PC-3 (cell line): ENCODE measurements around the gene ZFP92. TPM values are rescaled to one million over a fixed set of nuclear protein-coding genes. Genes with fewer than 3 reads are reported as not detected.

Experiments used
- ATAC-seq: fragments of 200-7000 bp; cut with Tn5 transposase; 2 replicates; pipeline ENCODE4 v1.9.1; 2020; ENCODE audit warnings: mild to moderate bottlenecking, moderate library complexity
- BruUV-seq: library from RNA; stranded (reverse); fragments of 400-500 nt; replicated peaks from 2 replicates; lab custom pipeline; 2021; lab: Mats Ljungman, UMichigan
- CTCF ChIA-PET: fragments of 300-600 bp; sonication (Branson Sonifier 250); formaldehyde crosslinking; loops from one replicate; lab custom pipeline; 2022; ENCODE audit warnings: antibody characterized with exemption; lab: Charles Lee
- POLR2A ChIA-PET: fragments of 300-600 bp; sonication (Branson Sonifier 250); formaldehyde crosslinking; loops from one replicate; lab custom pipeline; 2022; ENCODE audit warnings: antibody characterized with exemption; ENCODE audit not compliant: unreplicated experiment; lab: Charles Lee
- DNase-seq: peaks from one replicate; pipeline ENCODE4 v3.0.0-alpha.2; 2015
- H2AFZ ChIP-seq: fragments of 300-600 bp; sonication (generic); 2 replicates; pipeline ENCODE4 v1.6.0; 2016; ENCODE audit warnings: antibody characterized with exemption, low read length
- H3F3A ChIP-seq: fragments of 300-600 bp; sonication (generic); one replicate; pipeline ENCODE4 v1.6.0; 2017; ENCODE audit warnings: antibody characterized with exemption, low read length, control low read depth, mild to moderate bottlenecking; ENCODE audit not compliant: unreplicated experiment
- H3K27ac ChIP-seq: fragments of 300-600 bp; sonication (generic); 2 replicates; pipeline ENCODE4 v1.5.1; 2016; ENCODE audit warnings: mild to moderate bottlenecking, low read length
- H3K27me3 ChIP-seq: fragments of 300-600 bp; sonication (generic); 2 replicates; pipeline ENCODE4 v1.6.1; 2016; ENCODE audit warnings: low read length, mixed read lengths
- H3K36me3 ChIP-seq: fragments of 300-600 bp; sonication (generic); 2 replicates; pipeline ENCODE4 v1.6.1; 2016; ENCODE audit warnings: low read depth, mixed run types, low read length, mixed read lengths
- H3K4me1 ChIP-seq: fragments of 300-600 bp; sonication (generic); 2 replicates; pipeline ENCODE4 v1.5.1; 2016; ENCODE audit warnings: low read length; ENCODE audit not compliant: insufficient read depth
- H3K4me2 ChIP-seq: fragments of 300-600 bp; sonication (generic); 2 replicates; pipeline ENCODE4 v1.6.0; 2016; ENCODE audit warnings: low read length
- H3K4me3 ChIP-seq: fragments of 300-600 bp; sonication (generic); 2 replicates; pipeline ENCODE4 v1.5.1; 2016; ENCODE audit warnings: mild to moderate bottlenecking, low read length, mixed read lengths
- H3K79me2 ChIP-seq: fragments of 300-600 bp; sonication (generic); 2 replicates; pipeline ENCODE4 v1.6.1; 2017; ENCODE audit warnings: low read length, mixed read lengths
- H3K9ac ChIP-seq: fragments of 300-600 bp; sonication (generic); 2 replicates; pipeline ENCODE4 v1.6.0; 2016; ENCODE audit warnings: mild to moderate bottlenecking, low read length
- H3K9me2 ChIP-seq: fragments of 300-600 bp; sonication (generic); replicated peaks from 2 replicates; pipeline ENCODE4 v1.6.1; 2016; ENCODE audit warnings: mixed run types, low read length, mixed read lengths
- H3K9me3 ChIP-seq: fragments of 300-600 bp; sonication (generic); 2 replicates; pipeline ENCODE4 v1.6.1; 2016; ENCODE audit warnings: low read length, mixed read lengths
- H4K20me1 ChIP-seq: fragments of 300-600 bp; sonication (generic); 2 replicates; pipeline ENCODE4 v1.6.1; 2016; ENCODE audit warnings: low read length, mixed read lengths
- CTCF ChIP-seq: fragments of 300-600 bp; sonication (generic); conservative IDR thresholded peaks from 2 replicates; pipeline ENCODE4 v1.5.1; 2017; ENCODE audit warnings: antibody characterized with exemption, low read depth, mild to moderate bottlenecking, low read length
- EZH2 ChIP-seq: fragments of 300-600 bp; sonication (generic); IDR thresholded peaks from one replicate; pipeline ENCODE4 v1.6.1; 2017; ENCODE audit warnings: antibody characterized with exemption, mild to moderate bottlenecking, low read length; ENCODE audit not compliant: unreplicated experiment
- EZH2phosphoT487 ChIP-seq: fragments of 300-600 bp; sonication (generic); IDR thresholded peaks from 2 replicates; pipeline ENCODE4 v1.6.1; 2018; ENCODE audit warnings: mild to moderate bottlenecking, antibody characterized with exemption, low read length, borderline replicate concordance
- intact Hi-C: fragments of 100-400 bp; cut with micrococcal nuclease; formaldehyde crosslinking; loops from 2 replicates; pipeline ENCODE4 v1.9.0; 2023
- total RNA-seq: library from RNA; depleted of rRNA; stranded (reverse); fragments of >200 nt; gene quantifications from 2 replicates; pipeline ENCODE4 v1.2.3, GENCODE V29; 2014

The ZFP92 gene
- total RNA-seq, 1 experiment from 2014 or later, result not detected

- ChIA-PET POLR2A (no interaction called here), CTCF (no interaction called here)
- DNase-seq, result no peak
- no TSS peak for BruUV-seq
- TF ChIP-seq EZH2phosphoT487, result no peak
- no peak for TF ChIP-seq CTCF
- TF ChIP-seq EZH2, result no peak
- no peaks in the 10 kb centered on the region for H3F3A ChIP-seq
- H3K4me1 ChIP-seq, result peaks cover 6% of the 10 kb centered on the region; the same call in 1 of the 2 replicates
- no peak overlapping the region for H2AFZ ChIP-seq
- no peak overlapping the region for H3K27ac ChIP-seq
- no peak for ATAC-seq
- H4K20me1 ChIP-seq, result no peaks in the 10 kb centered on the region
- no peaks in the 10 kb centered on the region for H3K27me3 ChIP-seq
- H3K4me2 ChIP-seq, result no peak overlapping the region
- no peaks in the 10 kb centered on the region for H3K9me2 ChIP-seq
- no peak overlapping the region for H3K4me3 ChIP-seq
- no peaks in the 10 kb centered on the region for H3K36me3 ChIP-seq
- no peaks in the 10 kb centered on the region for H3K9me3 ChIP-seq
- no peaks in the 10 kb centered on the region for H3K79me2 ChIP-seq
- no peak overlapping the region for H3K9ac ChIP-seq
- intact Hi-C loops, result no loop called here
Measured at GRCh38 chrX:153446636-153446936, 35.3 kb downstream of the ZFP92 start.

GRCh38 chrX:153446950-153447580, 35.8 kb downstream of the ZFP92 start:
- Histone ChIP-seq H3K4me1 (peaks cover 6% of the 10 kb centered on the region; the same call in 1 of the 2 replicates), H3K9me3 (no peaks in the 10 kb centered on the region), H3K4me2 (no peak overlapping the region), H3K27ac (no peak overlapping the region), H3K36me3 (no peaks in the 10 kb centered on the region), H2AFZ (no peak overlapping the region), H3K9ac (no peak overlapping the region), H3K4me3 (no peak overlapping the region), H3K79me2 (no peaks in the 10 kb centered on the region), H3K9me2 (no peaks in the 10 kb centered on the region), H3F3A (no peaks in the 10 kb centered on the region), H4K20me1 (no peaks in the 10 kb centered on the region), H3K27me3 (no peaks in the 10 kb centered on the region)
- POLR2A ChIA-PET, result no interaction called here
- DNase-seq, result no peak
- ATAC-seq, result no peak
- intact Hi-C loops, result no loop called here
- TF ChIP-seq EZH2, result no peak
- TF ChIP-seq CTCF, result no peak
- no peak for TF ChIP-seq EZH2phosphoT487
- CTCF ChIA-PET, result no interaction called here
- BruUV-seq, result no TSS peak

- no peaks in the 10 kb centered on the region for H3K36me3 ChIP-seq
- no peak overlapping the region for H3K4me2 ChIP-seq
- no peak for TF ChIP-seq CTCF
- no peak for TF ChIP-seq EZH2
- no peak for TF ChIP-seq EZH2phosphoT487
- POLR2A ChIA-PET, result no interaction called here
- H3K4me3 ChIP-seq, result no peak overlapping the region
- no peak overlapping the region for H3K9ac ChIP-seq
- no peaks in the 10 kb centered on the region for H3K27me3 ChIP-seq
- H3K9me3 ChIP-seq, result no peaks in the 10 kb centered on the region
- no peaks in the 10 kb centered on the region for H4K20me1 ChIP-seq
- intact Hi-C loops, result no loop called here
- peaks cover 6% of the 10 kb centered on the region; the same call in 1 of the 2 replicates for H3K4me1 ChIP-seq
- no peaks in the 10 kb centered on the region for H3K79me2 ChIP-seq
- H3K27ac ChIP-seq, result no peak overlapping the region
- no peak for DNase-seq
- CTCF ChIA-PET, result no interaction called here
- H2AFZ ChIP-seq, result no peak overlapping the region
- H3K9me2 ChIP-seq, result no peaks in the 10 kb centered on the region
- ATAC-seq, result no peak
- no peaks in the 10 kb centered on the region for H3F3A ChIP-seq
- BruUV-seq, result no TSS peak
Measured at GRCh38 chrX:153447581-153447960, 36.3 kb downstream of the ZFP92 start.
